K562 (cell line): ENCODE results near the gene ABCB10. TPM values are rescaled to one million over a fixed set of nuclear protein-coding genes. Genes with fewer than 3 reads are reported as not detected.

ENCODE experiments used
- ATAC-seq: fragments of 200-7000 bp; cut with Tn5 transposase; 3 replicates; pipeline ENCODE4 v1.9.1; 2020; ENCODE audit warnings: moderate library complexity
- BruUV-seq: library from RNA; stranded (reverse); fragments of 400-500 nt; replicated peaks from 2 replicates; lab custom pipeline; 2021; lab: Mats Ljungman, UMichigan
- CTCF ChIA-PET: fragments of 300-600 bp; formaldehyde crosslinking; extraction: SDS; loops from one replicate; lab custom pipeline; 2021; ENCODE audit warnings: low intra/inter-chr PET ratio; lab: Yijun Ruan, JAX
- POLR2A ChIA-PET: fragments of 300-600, 350-650 bp; sonication (Branson Sonifier 250); formaldehyde crosslinking; extraction: SDS; loops from one replicate; lab custom pipeline; 2021; ENCODE audit warnings: antibody characterized with exemption, inconsistent platforms; lab: Yijun Ruan, JAX
- DNase-seq, 4 experiments: peaks; one replicate each; pipeline versions ENCODE4 v3.0.0 to v3.0.0-alpha.2; 2011 to 2018; ENCODE audit warnings: low spot score in 3 of 4, mixed read lengths in 3 of 4; ENCODE audit errors: extremely low read depth in 1 of 4
- FAIRE-seq: peaks from 2 replicates; lab custom pipeline; 2011; peaks lifted over from hg19 to GRCh38; lab: Jason Lieb, UNC
- H2AFZ ChIP-seq: 2 replicates; pipeline ENCODE4 v1.6.0; 2011; ENCODE audit warnings: low read depth, low read length, control low read depth, inconsistent platforms
- H3K27ac ChIP-seq: fragments of 200-600 bp; 3 replicates; pipeline ENCODE4 v1.8.0; 2011; ENCODE audit warnings: low read depth, mild to moderate bottlenecking, control low read depth, inconsistent platforms, low read length, moderate library complexity, mixed read lengths; ENCODE audit errors: extremely low read depth
- H3K27me3 ChIP-seq, 2 experiments: fragments of 300-600 bp in 1 of 2; 2 replicates in 1 of 2; 3 replicates in 1 of 2; pipeline versions ENCODE4 v1.6.0 to v1.8.0; 2011; ENCODE audit warnings: inconsistent platforms in 2 of 2, low read length in 2 of 2, mild to moderate bottlenecking in 1 of 2, mixed read lengths in 1 of 2, moderate library complexity in 1 of 2; ENCODE audit not compliant: control insufficient read depth in 2 of 2, insufficient read depth in 2 of 2
- H3K36me3 ChIP-seq: fragments of 300-600 bp; 3 replicates; pipeline ENCODE4 v1.8.0; 2011; ENCODE audit warnings: mild to moderate bottlenecking, low read length, inconsistent platforms; ENCODE audit not compliant: control insufficient read depth, insufficient read depth
- H3K4me1 ChIP-seq, 2 experiments: fragments of 200-600 bp in 1 of 2; replicated peaks in 1 of 2; 2 replicates in 1 of 2; 3 replicates in 1 of 2; pipeline versions ENCODE4 v1.5.1 to v1.8.0; 2011; ENCODE audit warnings: inconsistent platforms in 2 of 2, low read length in 2 of 2, mild to moderate bottlenecking in 1 of 2, mixed read lengths in 1 of 2, moderate library complexity in 1 of 2; ENCODE audit not compliant: control insufficient read depth in 2 of 2, insufficient read depth in 2 of 2
- H3K4me2 ChIP-seq: 2 replicates; pipeline ENCODE4 v1.6.1; 2011; ENCODE audit warnings: low read length, control low read depth, inconsistent platforms, mixed read lengths; ENCODE audit not compliant: insufficient read depth
- H3K4me3 ChIP-seq: fragments of 200-600 bp; sonication (generic), shearing (Covaris generic); 2 replicates; pipeline ENCODE4 v1.5.1; 2016; ENCODE audit warnings: control low read depth, inconsistent platforms
- H3K79me2 ChIP-seq: fragments of 200-600 bp; 3 replicates; pipeline ENCODE4 v1.8.0; 2011; ENCODE audit warnings: low read length, inconsistent platforms; ENCODE audit not compliant: control insufficient read depth, insufficient read depth
- H3K9ac ChIP-seq, 2 experiments: 2 replicates each; pipeline versions ENCODE4 v1.6.0 to v1.6.1; 2011; ENCODE audit warnings: low read depth in 2 of 2, low read length in 2 of 2, control low read depth in 1 of 2, inconsistent platforms in 1 of 2, mild to moderate bottlenecking in 1 of 2, mixed read lengths in 1 of 2; ENCODE audit not compliant: insufficient read depth in 1 of 2
- H3K9me1 ChIP-seq: one replicate; pipeline ENCODE4 v1.6.0; 2011; ENCODE audit warnings: inconsistent platforms, mild to moderate bottlenecking, low read length, moderate library complexity; ENCODE audit not compliant: control insufficient read depth, insufficient read depth
- H3K9me3 ChIP-seq: replicated peaks from 2 replicates; pipeline ENCODE4 v1.5.1; 2011; ENCODE audit warnings: low read depth, low read length, inconsistent platforms; ENCODE audit not compliant: control insufficient read depth, insufficient read depth
- H4K20me1 ChIP-seq: replicated peaks from 2 replicates; pipeline ENCODE4 v1.6.1; 2011; ENCODE audit warnings: low read length, inconsistent platforms, mixed read lengths; ENCODE audit not compliant: control insufficient read depth, insufficient read depth
- HLTF ChIP-seq: fragments of 450-650 bp; IDR thresholded peaks from 2 replicates; pipeline ENCODE4 v1.6.1; 2016
- HNRNPLL ChIP-seq: fragments of 200-400 bp; formaldehyde crosslinking; IDR thresholded peaks from 2 replicates; pipeline ENCODE4 v1.6.1; 2017; ENCODE audit warnings: low read length, low read depth, mild to moderate bottlenecking; ENCODE audit not compliant: poor library complexity, severe bottlenecking
- IRF1 ChIP-seq: sonication (generic); formaldehyde crosslinking; IDR thresholded peaks from 2 replicates; pipeline ENCODE4 v1.8.0; 2022; ENCODE audit warnings: missing genetic modification reagents, mild to moderate bottlenecking, borderline replicate concordance
- NCOA6 ChIP-seq: fragments of 450-650 bp; IDR thresholded peaks from 2 replicates; pipeline ENCODE4 v1.6.1; 2017; ENCODE audit warnings: mild to moderate bottlenecking
- PHF21A ChIP-seq: fragments of 450-650 bp; IDR thresholded peaks from 2 replicates; pipeline ENCODE4 v1.6.1; 2017; ENCODE audit warnings: low read depth, borderline replicate concordance
- RBBP5 ChIP-seq: fragments of 200-600 bp; sonication (generic); IDR thresholded peaks from 2 replicates; pipeline ENCODE4 v1.6.1; 2012; ENCODE audit warnings: borderline replicate concordance, mild to moderate bottlenecking, low read length, control low read depth, inconsistent platforms; ENCODE audit not compliant: insufficient read depth, poor library complexity, severe bottlenecking
- RBM14 ChIP-seq: fragments of 200-400 bp; formaldehyde crosslinking; IDR thresholded peaks from 2 replicates; pipeline ENCODE4 v1.6.1; 2018; ENCODE audit warnings: low read depth, mild to moderate bottlenecking, low read length, moderate library complexity, borderline replicate concordance; ENCODE audit not compliant: insufficient read depth
- SOX6 ChIP-seq: fragments of 450-650 bp; IDR thresholded peaks from 2 replicates; pipeline ENCODE4 v1.6.1; 2014; ENCODE audit warnings: mild to moderate bottlenecking
- TEAD1 ChIP-seq, 2 experiments: fragments of 450-650 bp in 1 of 2; sonication (generic) in 1 of 2; formaldehyde crosslinking; IDR thresholded peaks; 2 replicates each; pipeline versions ENCODE4 v1.4.0 to v1.8.0; 2020 to 2022; ENCODE audit warnings: mild to moderate bottlenecking in 2 of 2, missing genetic modification reagents in 1 of 2
- ZBED1 ChIP-seq: IDR thresholded peaks from 2 replicates; pipeline ENCODE4 v1.6.1; 2014
- WGBS: fragments of 100-300 bp; shearing (Covaris generic); methylation state at CpG from one replicate; pipeline ENCODE4 v1.1.6; 2016; ENCODE audit warnings: low coverage, mixed read lengths; ENCODE audit not compliant: insufficient coverage; ENCODE audit errors: missing lambda C conversion rate; 5-methylcytosine and 5-hydroxymethylcytosine counted together
- in situ Hi-C: fragments of 300-500 bp; cut with MboI; formaldehyde crosslinking; loops from 4 replicates; pipeline ENCODE4 v1.15.0; 2018; ENCODE audit warnings: inconsistent platforms, mixed read lengths
- intact Hi-C: fragments of 100-400 bp; cut with micrococcal nuclease; formaldehyde crosslinking; loops from 2 replicates; pipeline ENCODE4 v1.14.2; 2022
- polyA plus RNA-seq, 8 experiments: library from polyadenylated mRNA; depleted of rRNA in 4 of 8; stranded (reverse) in 5 of 8; unstranded in 3 of 8; fragments of >200 nt; fragmentation: Nextera tagmentation in 2 of 8; fragmentation: Illumina TruSeq in 1 of 8; extraction: Ambion mirVana in 2 of 8; extraction: Trizol in 1 of 8; gene quantifications; 2 replicates each; pipeline versions ENCODE4 v1.2.1 to v1.2.3, GENCODE V29; 2011 to 2014; ENCODE audit warnings: inconsistent platforms in 1 of 8, missing spikeins in 1 of 8
- total RNA-seq, 7 experiments: library from RNA; depleted of rRNA in 6 of 7; stranded (reverse); fragments of >200 nt in 6 of 7; fragmentation: Illumina TruSeq in 2 of 7; extraction: Trizol in 2 of 7; gene quantifications; 2 replicates each; pipeline versions ENCODE4 v1.2.1 to v1.2.3, GENCODE V29; 2011 to 2021; ENCODE audit warnings: low replicate concordance in 1 of 7
- TF ChIP-seq, protein P1 (sequence below): fragments of 450-650 bp; conservative IDR thresholded peaks from 2 replicates; pipeline ENCODE4 v1.6.1; 2016; ENCODE audit warnings: missing genetic modification characterization, low read depth, mild to moderate bottlenecking, control low read depth, missing compliant biosample characterization

Gene ABCB10
- total and polyA plus RNA-seq, 9 of the 15 experiments (the other 6 are each of a cell fraction or from before 2014, with no cell fraction given): 12.4 to 54.8 (median 36.4) TPM

DNA sequence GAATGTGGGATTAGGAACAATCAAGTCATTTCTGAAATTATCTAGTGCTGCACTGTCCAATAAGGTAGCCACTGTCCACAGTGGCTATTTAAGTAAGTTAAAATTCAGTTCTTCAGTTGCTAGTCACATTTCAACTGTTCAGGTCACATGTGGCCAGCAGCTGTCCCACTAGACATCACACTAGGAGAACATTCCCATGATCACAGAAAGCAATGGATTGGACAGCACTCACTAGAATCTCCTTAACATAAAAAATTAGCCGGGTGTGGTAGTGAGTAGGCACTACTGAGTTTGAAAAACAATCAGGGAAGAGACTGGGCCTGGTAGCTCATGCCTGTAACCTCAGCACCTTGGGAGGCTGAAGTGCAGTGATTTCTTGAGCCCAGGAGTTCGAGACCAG is 84.0 kb downstream of the ABCB10 start:
- WGBS: 95% methylated on average over 2 of the region's 2 CpGs
- no peak for ATAC-seq
- TF ChIP-seq, protein P1, sequence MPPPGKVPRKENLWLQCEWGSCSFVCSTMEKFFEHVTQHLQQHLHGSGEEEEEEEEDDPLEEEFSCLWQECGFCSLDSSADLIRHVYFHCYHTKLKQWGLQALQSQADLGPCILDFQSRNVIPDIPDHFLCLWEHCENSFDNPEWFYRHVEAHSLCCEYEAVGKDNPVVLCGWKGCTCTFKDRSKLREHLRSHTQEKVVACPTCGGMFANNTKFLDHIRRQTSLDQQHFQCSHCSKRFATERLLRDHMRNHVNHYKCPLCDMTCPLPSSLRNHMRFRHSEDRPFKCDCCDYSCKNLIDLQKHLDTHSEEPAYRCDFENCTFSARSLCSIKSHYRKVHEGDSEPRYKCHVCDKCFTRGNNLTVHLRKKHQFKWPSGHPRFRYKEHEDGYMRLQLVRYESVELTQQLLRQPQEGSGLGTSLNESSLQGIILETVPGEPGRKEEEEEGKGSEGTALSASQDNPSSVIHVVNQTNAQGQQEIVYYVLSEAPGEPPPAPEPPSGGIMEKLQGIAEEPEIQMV (tag): no peak
- TF ChIP-seq HNRNPLL (no peak), ZBED1 (no peak), TEAD1 (CRISPR knock-in tag; IDR thresholded peaks at IDR 0.05) (no peak), PHF21A (no peak), RBM14 (no peak), HLTF (no peak), SOX6 (no peak), NCOA6 (no peak), IRF1 (CRISPR knock-in tag) (no peak), RBBP5 (no peak)

More for the DNA sequence above, 84.0 kb downstream of the ABCB10 start:
- BruUV-seq: no TSS peak
- Histone ChIP-seq H2AFZ (no peak overlapping the region), H3K4me1 (no peaks in the 10 kb centered on the region), H3K4me2 (no peak overlapping the region), H3K36me3 (peaks cover 84% of the 10 kb centered on the region), H3K27me3 (no peaks in the 10 kb centered on the region), H3K79me2 (no peaks in the 10 kb centered on the region), H3K27ac (no peak overlapping the region), H4K20me1 (no peaks in the 10 kb centered on the region), H3K9me3 (no peaks in the 10 kb centered on the region), H3K4me3 (no peak overlapping the region), H3K9ac (no peak overlapping the region), H3K9me1 (no peaks in the 10 kb centered on the region)
- ChIA-PET CTCF (interaction anchor here (1.7 kb wide), 1 partner anchor 216 kb away, joined by 5 read pairs; no protein-coding TSS in a partner anchor), POLR2A (interaction anchor here (0.5 to 1.0 kb wide), 2 partner anchors 215 to 218 kb away, joined by 3 to 4 read pairs; no protein-coding TSS in a partner anchor)
- intact Hi-C loops (no loop called here), in situ Hi-C loops (loop anchor here (10.0 kb wide), 1 partner anchor 790 kb away; no protein-coding TSS in a partner anchor)
- DNase-seq (no peak), FAIRE-seq (no peak)
